ENCODE measurements around the gene IL36RN.

IL36RN gene

GRCh38 chr2:113041871-113042270 is 17.1 kb upstream of the IL36RN start:
- Histone ChIP-seq H3K9me3 (ENCODE audit: control insufficient read depth in 2 of 2, low read length in 2 of 2) (no peaks in the 10 kb centered on the region), H3K27ac (ENCODE audit: low read depth in 2 of 2, low read length in 2 of 2) (no peak overlapping the region), H3K4me3 (ENCODE audit: low read length in 2 of 2) (no peak overlapping the region), H3K9ac (ENCODE audit: low read depth in 1 of 2, low read length in 2 of 2) (no peak overlapping the region), H3K36me3 (ENCODE audit: control insufficient read depth in 2 of 2, insufficient read depth in 2 of 2, low read length in 2 of 2) (no peaks in the 10 kb centered on the region), H3K4me1 (ENCODE audit: control insufficient read depth in 2 of 2, insufficient read depth in 2 of 2, low read length in 2 of 2) (no peaks in the 10 kb centered on the region), H3K27me3 (ENCODE audit: control insufficient read depth in 2 of 2, insufficient read depth in 2 of 2, low read length in 2 of 2) (no peaks in the 10 kb centered on the region)

- H3K36me3 ChIP-seq (ENCODE audit: control insufficient read depth in 2 of 2, insufficient read depth in 2 of 2, low read length in 2 of 2) = no peaks in the 10 kb centered on the region
- H3K9ac ChIP-seq (ENCODE audit: low read depth in 1 of 2, low read length in 2 of 2) = no peak overlapping the region
- no peak overlapping the region for H3K27ac ChIP-seq (ENCODE audit: low read depth in 2 of 2, low read length in 2 of 2)
- H3K4me3 ChIP-seq (ENCODE audit: low read length in 2 of 2) = no peak overlapping the region
- no peaks in the 10 kb centered on the region for H3K9me3 ChIP-seq (ENCODE audit: control insufficient read depth in 2 of 2, low read length in 2 of 2)
- H3K4me1 ChIP-seq (ENCODE audit: control insufficient read depth in 2 of 2, insufficient read depth in 2 of 2, low read length in 2 of 2) = no peaks in the 10 kb centered on the region
- H3K27me3 ChIP-seq (ENCODE audit: control insufficient read depth in 2 of 2, insufficient read depth in 2 of 2, low read length in 2 of 2) = no peaks in the 10 kb centered on the region
Measured at GRCh38 chr2:113046465-113046864, 12.5 kb upstream of the IL36RN start.

- no peak overlapping the region for H3K4me3 ChIP-seq (ENCODE audit: low read length in 2 of 2)
- H3K9ac ChIP-seq (ENCODE audit: low read depth in 1 of 2, low read length in 2 of 2) = no peak overlapping the region
- no peaks in the 10 kb centered on the region for H3K4me1 ChIP-seq (ENCODE audit: control insufficient read depth in 2 of 2, insufficient read depth in 2 of 2, low read length in 2 of 2)
- H3K9me3 ChIP-seq (ENCODE audit: control insufficient read depth in 2 of 2, low read length in 2 of 2) = peaks cover 0 to 2% of the 10 kb centered on the region in 2 donors
- peaks cover 0 to 2% of the 10 kb centered on the region in 2 donors for H3K27me3 ChIP-seq (ENCODE audit: control insufficient read depth in 2 of 2, insufficient read depth in 2 of 2, low read length in 2 of 2)
- H3K36me3 ChIP-seq (ENCODE audit: control insufficient read depth in 2 of 2, insufficient read depth in 2 of 2, low read length in 2 of 2) = no peaks in the 10 kb centered on the region
- no peak overlapping the region for H3K27ac ChIP-seq (ENCODE audit: low read depth in 2 of 2, low read length in 2 of 2)
Measured at GRCh38 chr2:113050921-113051895, 7.8 kb upstream of the IL36RN start.

DNA sequence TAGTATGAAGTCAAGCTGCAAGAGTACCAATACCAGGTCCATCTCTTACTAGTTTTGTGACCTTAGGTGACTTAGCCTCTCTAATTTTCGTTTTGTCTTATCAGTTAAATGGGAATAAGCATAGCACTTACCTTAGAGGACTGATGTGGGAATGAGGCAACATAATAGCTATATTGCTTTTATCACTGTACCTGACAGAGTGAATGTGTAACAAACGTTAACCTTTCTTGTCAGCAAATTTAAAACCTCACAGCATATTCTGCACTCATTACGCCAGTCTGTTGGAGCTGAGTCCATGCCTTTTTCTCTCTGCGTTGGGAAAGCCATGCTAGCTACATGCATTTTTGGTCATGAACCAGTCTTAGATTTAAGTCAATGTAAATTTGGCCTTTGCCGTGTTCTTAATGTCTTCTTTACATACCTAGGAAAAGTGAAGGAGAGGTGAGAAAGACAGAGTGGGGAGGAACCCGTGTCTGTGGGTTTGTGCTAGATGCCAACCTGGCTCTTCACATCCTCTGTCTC is 6.5 kb upstream of the IL36RN start, which contains the start of gene IL36B:
IL36B (minus strand) TSS at position 472 of the 522 bp plus-strand sequence.
- peaks cover 0 to 2% of the 10 kb centered on the region in 2 donors for H3K27me3 ChIP-seq (ENCODE audit: control insufficient read depth in 2 of 2, insufficient read depth in 2 of 2, low read length in 2 of 2)
- no peak within 1 kb of the TSS for H3K9ac ChIP-seq (ENCODE audit: low read depth in 1 of 2, low read length in 2 of 2)
- no peak within 1 kb of the TSS for H3K4me3 ChIP-seq (ENCODE audit: low read length in 2 of 2)
- no peak within 1 kb of the TSS for H3K27ac ChIP-seq (ENCODE audit: low read depth in 2 of 2, low read length in 2 of 2)
- H3K4me1 ChIP-seq (ENCODE audit: control insufficient read depth in 2 of 2, insufficient read depth in 2 of 2, low read length in 2 of 2) = no peaks in the 10 kb centered on the region
- no peaks in the 10 kb centered on the region for H3K36me3 ChIP-seq (ENCODE audit: control insufficient read depth in 2 of 2, insufficient read depth in 2 of 2, low read length in 2 of 2)
- H3K9me3 ChIP-seq (ENCODE audit: control insufficient read depth in 2 of 2, low read length in 2 of 2) = peaks cover 0 to 2% of the 10 kb centered on the region in 2 donors

DNA sequence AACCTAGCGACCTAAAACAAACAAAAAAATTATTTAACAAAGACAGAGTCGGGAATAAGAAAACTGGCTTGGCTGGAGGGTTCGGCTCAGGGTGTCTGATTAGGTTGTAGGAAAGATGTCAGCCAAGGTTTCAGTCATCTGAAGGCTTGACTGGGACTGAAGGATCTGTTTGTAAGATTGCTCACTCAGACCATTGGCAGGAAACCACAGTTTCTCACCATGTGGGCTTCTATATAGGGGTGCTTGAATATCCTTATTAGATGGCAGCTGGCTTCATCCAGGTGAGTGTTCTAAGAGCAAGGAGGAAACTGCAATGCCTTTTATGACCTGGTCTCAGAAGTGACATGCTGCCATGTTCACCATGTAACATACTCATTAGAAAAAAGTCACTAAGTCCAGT is 5.3 kb upstream of the IL36RN start:
- peaks cover 0 to 2% of the 10 kb centered on the region in 2 donors for H3K9me3 ChIP-seq (ENCODE audit: control insufficient read depth in 2 of 2, low read length in 2 of 2)
- H3K4me3 ChIP-seq (ENCODE audit: low read length in 2 of 2) = no peak overlapping the region
- no peaks in the 10 kb centered on the region for H3K4me1 ChIP-seq (ENCODE audit: control insufficient read depth in 2 of 2, insufficient read depth in 2 of 2, low read length in 2 of 2)
- H3K9ac ChIP-seq (ENCODE audit: low read depth in 1 of 2, low read length in 2 of 2) = no peak overlapping the region
- no peaks in the 10 kb centered on the region for H3K36me3 ChIP-seq (ENCODE audit: control insufficient read depth in 2 of 2, insufficient read depth in 2 of 2, low read length in 2 of 2)
- H3K27ac ChIP-seq (ENCODE audit: low read depth in 2 of 2, low read length in 2 of 2) = no peak overlapping the region
- H3K27me3 ChIP-seq (ENCODE audit: control insufficient read depth in 2 of 2, insufficient read depth in 2 of 2, low read length in 2 of 2) = peaks cover 0 to 2% of the 10 kb centered on the region in 2 donors

DNA sequence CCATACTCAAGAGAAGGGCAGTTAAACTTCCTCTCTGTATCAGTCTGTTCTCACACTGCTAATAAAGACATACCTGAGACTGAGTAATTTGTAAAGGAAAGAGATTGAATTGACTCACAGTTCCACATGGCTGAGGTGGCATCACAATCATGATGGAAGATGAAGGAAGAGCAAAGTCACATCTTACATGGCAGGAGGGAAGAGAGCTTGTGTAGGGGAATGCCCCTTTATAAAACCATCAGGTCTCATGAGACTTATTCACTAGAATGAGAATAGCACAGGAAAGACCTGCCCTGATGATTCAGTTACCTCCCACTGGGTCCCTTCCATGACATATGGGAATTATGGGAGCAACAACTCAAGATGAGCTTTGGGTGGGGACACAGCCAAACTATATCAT is 4.9 kb upstream of the IL36RN start:
- Histone ChIP-seq H3K36me3 (ENCODE audit: control insufficient read depth in 2 of 2, insufficient read depth in 2 of 2, low read length in 2 of 2) (no peaks in the 10 kb centered on the region), H3K27ac (ENCODE audit: low read depth in 2 of 2, low read length in 2 of 2) (no peak overlapping the region), H3K27me3 (ENCODE audit: control insufficient read depth in 2 of 2, insufficient read depth in 2 of 2, low read length in 2 of 2) (peaks cover 0 to 2% of the 10 kb centered on the region in 2 donors), H3K9me3 (ENCODE audit: control insufficient read depth in 2 of 2, low read length in 2 of 2) (peaks cover 0 to 2% of the 10 kb centered on the region in 2 donors), H3K4me1 (ENCODE audit: control insufficient read depth in 2 of 2, insufficient read depth in 2 of 2, low read length in 2 of 2) (no peaks in the 10 kb centered on the region), H3K4me3 (ENCODE audit: low read length in 2 of 2) (no peak overlapping the region), H3K9ac (ENCODE audit: low read depth in 1 of 2, low read length in 2 of 2) (no peak overlapping the region)

DNA sequence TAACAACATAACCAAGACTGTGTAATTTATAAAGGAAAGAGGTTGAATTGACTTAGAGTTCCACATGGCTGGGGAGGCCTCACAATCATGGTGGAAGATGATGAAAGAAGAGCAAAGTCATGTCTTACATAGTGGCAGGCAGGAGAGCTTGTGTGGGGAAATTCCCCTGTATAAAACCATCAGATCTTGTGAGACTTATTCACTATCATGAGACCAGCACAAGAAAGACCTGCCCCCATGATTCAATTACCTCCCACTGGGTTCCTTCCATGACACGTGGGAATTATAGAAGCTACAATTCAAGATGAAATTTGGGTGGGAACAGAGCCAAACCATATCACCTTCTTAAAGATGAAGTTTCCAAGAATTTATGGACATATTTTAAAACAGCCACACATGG is 2.5 kb upstream of the IL36RN start:
- no peaks in the 10 kb centered on the region for H3K4me1 ChIP-seq (ENCODE audit: control insufficient read depth in 2 of 2, insufficient read depth in 2 of 2, low read length in 2 of 2)
- H3K27ac ChIP-seq (ENCODE audit: low read depth in 2 of 2, low read length in 2 of 2) = no peak overlapping the region
- no peak overlapping the region for H3K9ac ChIP-seq (ENCODE audit: low read depth in 1 of 2, low read length in 2 of 2)
- H3K27me3 ChIP-seq (ENCODE audit: control insufficient read depth in 2 of 2, insufficient read depth in 2 of 2, low read length in 2 of 2) = peaks cover 0 to 2% of the 10 kb centered on the region in 2 donors
- H3K36me3 ChIP-seq (ENCODE audit: control insufficient read depth in 2 of 2, insufficient read depth in 2 of 2, low read length in 2 of 2) = no peaks in the 10 kb centered on the region
- H3K9me3 ChIP-seq (ENCODE audit: control insufficient read depth in 2 of 2, low read length in 2 of 2) = peaks cover 0 to 2% of the 10 kb centered on the region in 2 donors
- H3K4me3 ChIP-seq (ENCODE audit: low read length in 2 of 2) = no peak overlapping the region

- Histone ChIP-seq H3K4me1 (ENCODE audit: control insufficient read depth in 2 of 2, insufficient read depth in 2 of 2, low read length in 2 of 2) (no peaks in the 10 kb centered on the region), H3K27ac (ENCODE audit: low read depth in 2 of 2, low read length in 2 of 2) (no peak overlapping the region), H3K27me3 (ENCODE audit: control insufficient read depth in 2 of 2, insufficient read depth in 2 of 2, low read length in 2 of 2) (peaks cover 0 to 2% of the 10 kb centered on the region in 2 donors), H3K9me3 (ENCODE audit: control insufficient read depth in 2 of 2, low read length in 2 of 2) (peaks cover 0 to 2% of the 10 kb centered on the region in 2 donors), H3K4me3 (ENCODE audit: low read length in 2 of 2) (no peak overlapping the region), H3K9ac (ENCODE audit: low read depth in 1 of 2, low read length in 2 of 2) (no peak overlapping the region), H3K36me3 (ENCODE audit: control insufficient read depth in 2 of 2, insufficient read depth in 2 of 2, low read length in 2 of 2) (no peaks in the 10 kb centered on the region)
Measured at GRCh38 chr2:113057117-113057516, 1.9 kb upstream of the IL36RN start.

- Histone ChIP-seq H3K9me3 (ENCODE audit: control insufficient read depth in 2 of 2, low read length in 2 of 2) (peaks cover 0 to 2% of the 10 kb centered on the region in 2 donors), H3K27ac (ENCODE audit: low read depth in 2 of 2, low read length in 2 of 2) (no peak overlapping the region), H3K9ac (ENCODE audit: low read depth in 1 of 2, low read length in 2 of 2) (no peak overlapping the region), H3K4me3 (ENCODE audit: low read length in 2 of 2) (no peak overlapping the region), H3K27me3 (ENCODE audit: control insufficient read depth in 2 of 2, insufficient read depth in 2 of 2, low read length in 2 of 2) (peaks cover 0 to 5% of the 10 kb centered on the region in 2 donors), H3K4me1 (ENCODE audit: control insufficient read depth in 2 of 2, insufficient read depth in 2 of 2, low read length in 2 of 2) (no peaks in the 10 kb centered on the region), H3K36me3 (ENCODE audit: control insufficient read depth in 2 of 2, insufficient read depth in 2 of 2, low read length in 2 of 2) (no peaks in the 10 kb centered on the region)
Measured at GRCh38 chr2:113058411-113058994, 495 bp upstream of the IL36RN start.

- H3K27me3 ChIP-seq (ENCODE audit: control insufficient read depth in 2 of 2, insufficient read depth in 2 of 2, low read length in 2 of 2) = peaks cover 0 to 5% of the 10 kb centered on the region in 2 donors
- no peak overlapping the region for H3K27ac ChIP-seq (ENCODE audit: low read depth in 2 of 2, low read length in 2 of 2)
- H3K36me3 ChIP-seq (ENCODE audit: control insufficient read depth in 2 of 2, insufficient read depth in 2 of 2, low read length in 2 of 2) = no peaks in the 10 kb centered on the region
- H3K9ac ChIP-seq (ENCODE audit: low read depth in 1 of 2, low read length in 2 of 2) = no peak overlapping the region
- no peaks in the 10 kb centered on the region for H3K9me3 ChIP-seq (ENCODE audit: control insufficient read depth in 2 of 2, low read length in 2 of 2)
- H3K4me3 ChIP-seq (ENCODE audit: low read length in 2 of 2) = no peak overlapping the region
- H3K4me1 ChIP-seq (ENCODE audit: control insufficient read depth in 2 of 2, insufficient read depth in 2 of 2, low read length in 2 of 2) = no peaks in the 10 kb centered on the region
Measured at GRCh38 chr2:113060396-113060795, 1.4 kb downstream of the IL36RN start.
